IgD-negative memory B cell (primary cell): ENCODE measurements around the gene DNAJC5G. TPM values are rescaled to one million over a fixed set of nuclear protein-coding genes. Genes with fewer than 3 reads are reported as not detected.
"Not testable (repeated sequence)": the region's sequence is repeated elsewhere in the genome, so short reads cannot be mapped to it uniquely, and the experiment has no call there.

Experiments
- H3K27ac Mint-ChIP-seq, 3 donors: one replicate each; pipeline ENCODE4 v1.8.0; 2020 to 2022; ENCODE audit warnings: mild to moderate bottlenecking in 3 of 3, mixed read lengths in 3 of 3, moderate library complexity in 1 of 3
- H3K27me3 Mint-ChIP-seq: one replicate; pipeline ENCODE4 v1.8.0; 2021; ENCODE audit warnings: mixed read lengths
- H3K36me3 Mint-ChIP-seq: one replicate; pipeline ENCODE4 v1.8.0; 2020; ENCODE audit warnings: mild to moderate bottlenecking, mixed read lengths
- H3K4me1 Mint-ChIP-seq, 3 donors: one replicate each; pipeline ENCODE4 v1.8.0; 2020 to 2022; ENCODE audit warnings: mixed read lengths in 3 of 3, mild to moderate bottlenecking in 1 of 3
- H3K4me3 Mint-ChIP-seq, 4 donors: one replicate each; pipeline ENCODE4 v1.8.0; 2020 to 2022; ENCODE audit warnings: mild to moderate bottlenecking in 4 of 4, mixed read lengths in 4 of 4, moderate library complexity in 3 of 4
- H3K9me3 Mint-ChIP-seq, 3 donors: one replicate each; pipeline ENCODE4 v1.8.0; 2020 to 2021; ENCODE audit warnings: mixed read lengths in 3 of 3, mild to moderate bottlenecking in 1 of 3
- polyA plus RNA-seq: library from polyadenylated mRNA; unstranded; fragments of 300-500 nt; fragmentation: Illumina TruSeq; gene quantifications from one replicate; pipeline ENCODE4 v1.2.3, GENCODE V29; 2021

Gene DNAJC5G
- polyA plus RNA-seq, 1 donor from 2014 or later = not detected

DNA sequence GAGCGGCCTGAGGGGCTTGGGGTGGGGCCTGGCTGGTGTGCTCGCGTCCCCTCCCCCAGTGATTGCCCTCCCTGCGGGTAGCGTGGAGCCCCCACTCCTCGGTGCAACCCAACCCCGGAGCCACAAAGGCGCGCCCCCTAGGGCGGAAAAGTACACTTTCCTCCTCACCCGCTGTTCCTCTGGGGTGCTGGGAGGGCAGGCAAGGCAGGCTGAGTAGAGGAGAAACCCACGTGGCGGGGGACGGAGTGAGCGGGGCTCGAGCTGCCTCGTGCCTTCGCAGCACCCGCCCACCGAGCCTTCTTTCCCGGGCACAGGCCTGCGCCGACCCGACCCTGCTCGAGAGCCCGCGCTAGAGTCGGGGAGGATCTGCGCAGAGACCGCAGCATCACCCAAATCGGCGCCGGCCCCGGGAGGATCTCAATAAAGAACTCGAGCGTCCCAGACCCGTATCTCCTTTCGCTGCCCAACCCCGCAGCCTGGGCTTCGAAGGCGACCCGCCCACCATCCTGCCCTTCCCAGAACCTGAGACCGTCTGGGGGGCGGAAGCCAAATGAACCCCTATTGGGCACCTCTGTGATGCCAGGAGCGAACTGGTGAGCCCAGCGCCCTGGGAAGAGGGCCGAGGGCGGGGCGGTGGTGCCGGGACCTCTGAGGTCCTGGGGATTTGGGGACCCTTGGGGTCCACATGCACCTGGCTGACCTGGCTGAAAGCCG, 31.5 kb downstream of the DNAJC5G start:
- Mint-ChIP-seq H3K9me3 (no peaks in the 10 kb centered on the region), H3K4me3 (peak overlapping the region in 2 of 4 donors; percentile 54 to 60), H3K4me1 (peaks cover 0 to 4% (median 0%) of the 10 kb centered on the region in 3 donors), H3K36me3 (peaks cover 7% of the 10 kb centered on the region), H3K27ac (no peak overlapping the region), H3K27me3 (peaks cover 18% of the 10 kb centered on the region)

DNA sequence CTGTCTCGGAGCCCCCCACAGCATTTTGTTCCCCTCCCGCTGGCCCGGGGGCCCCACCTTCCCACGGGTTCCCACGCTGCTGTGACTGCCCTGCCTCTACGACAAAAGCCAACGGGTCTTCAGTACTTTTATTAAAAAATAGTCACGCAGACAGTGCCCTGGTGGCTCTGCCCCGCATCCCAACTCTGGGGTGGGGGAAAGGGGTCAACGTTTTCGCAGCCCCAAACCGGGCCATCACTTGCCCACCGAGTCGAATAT, 32.0 kb downstream of the DNAJC5G start:
- peaks cover 0 to 4% (median 0%) of the 10 kb centered on the region in 3 donors for H3K4me1 Mint-ChIP-seq

DNA sequence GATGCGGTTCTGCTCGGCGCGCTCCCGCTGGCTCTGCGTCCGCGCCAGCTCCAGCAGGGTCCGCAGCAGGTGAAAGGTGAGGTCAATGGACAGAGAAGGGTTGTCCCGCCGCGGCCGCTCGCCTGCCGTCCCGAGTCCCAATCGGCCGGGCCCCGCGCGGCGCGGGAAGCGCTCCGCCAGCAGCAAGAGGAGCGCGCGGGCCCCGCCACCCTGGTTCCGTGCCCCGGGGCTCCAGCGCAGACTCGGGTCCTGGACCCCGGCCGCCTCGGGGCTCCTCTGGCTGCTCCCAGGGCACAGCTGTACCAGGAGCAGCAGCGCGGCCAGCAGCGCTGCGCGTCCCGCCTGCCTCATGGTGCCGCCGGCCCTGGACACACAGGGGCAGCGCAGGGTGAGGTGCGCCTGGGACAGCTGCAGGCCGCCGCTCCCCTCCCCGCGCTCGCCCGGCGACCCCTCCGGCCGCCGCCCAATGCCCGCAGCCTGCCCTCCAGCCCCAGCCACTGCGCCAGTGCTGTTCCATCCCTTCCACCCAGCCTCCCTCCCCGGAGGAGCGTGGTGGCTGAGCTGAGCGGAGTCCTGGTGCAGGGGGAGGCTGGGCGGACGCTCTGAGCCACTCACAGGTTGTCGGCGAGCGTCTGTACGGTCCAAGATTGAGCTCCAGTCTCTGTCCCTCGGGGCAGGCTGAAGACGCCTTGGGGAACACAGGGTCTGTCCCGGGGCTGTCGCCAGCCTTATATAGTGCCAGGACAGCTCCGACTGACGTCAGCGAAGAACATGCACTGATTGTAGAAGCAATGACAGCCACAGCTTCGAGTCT, 32.5 kb downstream of the DNAJC5G start:
- no peak overlapping the region for H3K4me3 Mint-ChIP-seq

More for the DNA sequence above, 32.0 kb downstream of the DNAJC5G start:
- Mint-ChIP-seq H3K27ac (no peak overlapping the region), H3K4me3 (no peak overlapping the region), H3K36me3 (peaks cover 7% of the 10 kb centered on the region), H3K9me3 (no peaks in the 10 kb centered on the region), H3K27me3 (peaks cover 18% of the 10 kb centered on the region)

DNA sequence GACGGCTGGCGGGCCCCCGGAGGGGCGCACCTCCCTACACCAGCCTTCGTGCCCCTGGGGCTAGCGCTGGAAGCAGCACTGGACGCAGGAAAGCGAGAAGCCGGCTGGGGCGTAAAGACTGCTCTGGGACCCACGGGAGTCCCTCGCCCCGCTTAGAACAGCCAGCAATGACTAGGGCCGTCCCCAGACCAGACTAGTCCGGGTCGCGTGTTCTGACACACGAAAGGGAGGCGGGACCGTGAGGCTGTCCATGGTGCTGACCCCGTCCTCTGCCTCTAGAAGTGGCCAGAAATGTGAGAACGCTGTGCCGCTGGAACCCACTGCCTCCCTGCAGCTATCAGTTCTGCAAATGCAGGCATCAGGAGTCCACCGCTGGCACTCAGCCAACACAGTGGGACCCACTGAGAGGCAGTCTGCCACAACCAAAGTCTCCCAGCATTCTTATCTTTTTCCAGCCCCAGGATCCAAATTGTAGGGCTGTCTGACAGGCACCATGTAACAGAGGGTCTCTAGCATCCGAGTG, 33.2 kb downstream of the DNAJC5G start, which contains the start of gene UCN:
TSS of gene UCN (minus strand) at position 87 of the 523 bp plus-strand sequence. CDS start 550 bp downstream, outside the sequence.
- H3K27me3 Mint-ChIP-seq = peaks cover 18% of the 10 kb centered on the region
- peaks cover 7% of the 10 kb centered on the region for H3K36me3 Mint-ChIP-seq
- no peaks in the 10 kb centered on the region for H3K4me1 Mint-ChIP-seq
- no peaks in the 10 kb centered on the region for H3K9me3 Mint-ChIP-seq
- no peak within 1 kb of the TSS for H3K4me3 Mint-ChIP-seq
- no peak within 1 kb of the TSS for H3K27ac Mint-ChIP-seq

More for the DNA sequence above, 32.5 kb downstream of the DNAJC5G start:
- H3K9me3 Mint-ChIP-seq = no peaks in the 10 kb centered on the region
- H3K27ac Mint-ChIP-seq = no peak overlapping the region
- H3K27me3 Mint-ChIP-seq = peaks cover 18% of the 10 kb centered on the region
- H3K4me1 Mint-ChIP-seq = peaks cover 0 to 3% (median 0%) of the 10 kb centered on the region in 3 donors
- H3K36me3 Mint-ChIP-seq = peaks cover 7% of the 10 kb centered on the region

- no peaks in the 10 kb centered on the region for H3K9me3 Mint-ChIP-seq
- H3K27ac Mint-ChIP-seq = no peak overlapping the region
- H3K36me3 Mint-ChIP-seq = peaks cover 6% of the 10 kb centered on the region
- H3K4me3 Mint-ChIP-seq = no peak overlapping the region
- peaks cover 18% of the 10 kb centered on the region for H3K27me3 Mint-ChIP-seq
- H3K4me1 Mint-ChIP-seq = no peaks in the 10 kb centered on the region
These were observed 34.4 kb downstream of the DNAJC5G start for GRCh38 chr2:27309651-27310050.

- H3K36me3 Mint-ChIP-seq = peaks cover 9% of the 10 kb centered on the region
- H3K27ac Mint-ChIP-seq = peak overlapping the region in 1 of 3 donors; percentile 59
- H3K4me3 Mint-ChIP-seq = no peak overlapping the region
- no peaks in the 10 kb centered on the region for H3K9me3 Mint-ChIP-seq
- no peaks in the 10 kb centered on the region for H3K4me1 Mint-ChIP-seq
- peaks cover 6% of the 10 kb centered on the region for H3K27me3 Mint-ChIP-seq
These were observed 36.9 kb downstream of the DNAJC5G start for GRCh38 chr2:27312152-27312551.

GRCh38 chr2:27313882-27314645, 38.8 kb downstream of the DNAJC5G start:
- H3K27me3 Mint-ChIP-seq = no peaks in the 10 kb centered on the region

GRCh38 chr2:27314709-27315108, 39.5 kb downstream of the DNAJC5G start:
- Mint-ChIP-seq H3K36me3 (peaks cover 10% of the 10 kb centered on the region), H3K4me1 (no peaks in the 10 kb centered on the region), H3K27ac (no peak overlapping the region), H3K27me3 (no peaks in the 10 kb centered on the region), H3K9me3 (no peaks in the 10 kb centered on the region), H3K4me3 (no peak overlapping the region)

More at GRCh38 chr2:27313882-27314645, 38.8 kb downstream of the DNAJC5G start:
- Mint-ChIP-seq H3K4me3 (no peak overlapping the region), H3K4me1 (no peaks in the 10 kb centered on the region), H3K27ac (no peak overlapping the region), H3K36me3 (peaks cover 11% of the 10 kb centered on the region), H3K9me3 (no peaks in the 10 kb centered on the region)

- H3K27ac Mint-ChIP-seq = no peak overlapping the region
- peaks cover 8% of the 10 kb centered on the region for H3K36me3 Mint-ChIP-seq
- no peak overlapping the region for H3K4me3 Mint-ChIP-seq
- H3K9me3 Mint-ChIP-seq = no peaks in the 10 kb centered on the region
- H3K27me3 Mint-ChIP-seq = no peaks in the 10 kb centered on the region
- H3K4me1 Mint-ChIP-seq = no peaks in the 10 kb centered on the region
These were observed 39.9 kb downstream of the DNAJC5G start for GRCh38 chr2:27315122-27315521.

GRCh38 chr2:27316655-27317412, 41.6 kb downstream of the DNAJC5G start:
- Mint-ChIP-seq H3K4me1 (peaks cover 0 to 5% (median 2%) of the 10 kb centered on the region in 3 donors), H3K4me3 (no peak overlapping the region), H3K9me3 (no peaks in the 10 kb centered on the region), H3K27me3 (no peaks in the 10 kb centered on the region), H3K27ac (peak overlapping the region in 1 of 3 donors; percentile 39), H3K36me3 (peaks cover 5% of the 10 kb centered on the region)

DNA sequence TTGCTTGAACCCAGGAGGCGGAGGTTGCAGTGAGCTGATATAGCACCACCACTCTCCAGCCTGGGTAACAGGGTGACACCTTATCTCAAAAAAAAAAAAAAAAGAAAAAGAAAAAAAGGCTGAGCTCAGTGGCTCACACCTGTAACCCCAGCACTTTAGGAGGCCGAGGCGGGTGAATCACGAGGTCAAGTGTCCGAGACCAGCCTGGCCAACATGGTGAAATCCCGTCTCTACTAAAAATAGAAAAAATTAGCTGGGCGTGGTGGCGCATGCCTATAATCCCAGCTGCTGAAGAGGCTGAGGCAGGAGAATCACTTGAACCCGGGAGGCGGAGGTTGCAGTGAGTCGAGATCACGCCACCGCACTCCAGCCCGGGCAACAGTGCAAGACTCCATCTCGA, 44.6 kb downstream of the DNAJC5G start:
- peaks cover 12 to 15% (median 15%) of the 10 kb centered on the region in 3 donors for H3K4me1 Mint-ChIP-seq
- not testable (repeated sequence) for H3K27me3 Mint-ChIP-seq, H3K27ac Mint-ChIP-seq, H3K4me3 Mint-ChIP-seq, H3K36me3 Mint-ChIP-seq, H3K9me3 Mint-ChIP-seq

GRCh38 chr2:27320958-27321543, 45.8 kb downstream of the DNAJC5G start:
- no peaks in the 10 kb centered on the region for H3K27me3 Mint-ChIP-seq
- H3K4me3 Mint-ChIP-seq = peak overlapping the region in 1 of 4 donors; percentile 2
- peaks cover 12 to 15% (median 15%) of the 10 kb centered on the region in 3 donors for H3K4me1 Mint-ChIP-seq
- H3K27ac Mint-ChIP-seq = peak overlapping the region in 1 of 3 donors; percentile 71
- no peaks in the 10 kb centered on the region for H3K9me3 Mint-ChIP-seq
- peaks cover 2% of the 10 kb centered on the region for H3K36me3 Mint-ChIP-seq

DNA sequence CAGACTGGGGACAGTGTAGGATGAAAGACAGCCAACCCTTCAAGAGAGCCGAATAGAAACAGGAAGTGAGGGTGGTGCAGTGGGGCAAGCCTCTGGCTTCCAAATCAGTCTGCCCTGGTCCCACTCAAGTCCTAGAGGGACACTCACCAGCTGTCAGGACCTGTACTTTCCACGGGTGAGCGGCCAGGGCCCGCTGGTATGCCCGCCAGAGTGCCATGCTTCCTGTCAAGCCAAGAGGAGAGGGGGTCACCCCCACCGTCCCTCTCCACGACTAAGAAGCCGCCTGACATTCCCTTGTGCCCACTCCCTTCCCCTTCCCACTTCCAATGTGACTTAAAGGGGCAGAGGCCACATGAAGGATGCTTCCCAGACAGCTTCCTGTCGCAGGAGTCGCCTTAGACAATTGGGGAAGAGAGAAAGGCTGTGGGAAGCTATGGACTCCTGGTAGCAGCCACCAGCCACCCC, 47.1 kb downstream of the DNAJC5G start:
- Mint-ChIP-seq H3K4me3 (peak overlapping the region; percentile 87 to 99 (median 98)), H3K27me3 (no peaks in the 10 kb centered on the region), H3K4me1 (peaks cover 12 to 15% (median 15%) of the 10 kb centered on the region in 3 donors), H3K9me3 (no peaks in the 10 kb centered on the region), H3K27ac (peak overlapping the region; percentile 92 to 99 (median 94)), H3K36me3 (peaks cover 5% of the 10 kb centered on the region)
